SK-N-SH (cell line): ENCODE data around the gene CLCN2. TPM values are rescaled to one million over a fixed set of nuclear protein-coding genes. Genes with fewer than 3 reads are reported as not detected.

Experiments used
- CTCF ChIA-PET: fragments of 300-600, 350-600 bp; formaldehyde crosslinking; extraction: SDS; loops from one replicate; lab custom pipeline; 2021; lab: Yijun Ruan, JAX
- POLR2A ChIA-PET: fragments of 350-600 bp; sonication (Branson Sonifier 250); formaldehyde crosslinking; extraction: SDS; loops from one replicate; lab custom pipeline; 2020; ENCODE audit warnings: antibody characterized with exemption, inconsistent platforms; lab: Yijun Ruan, JAX
- DNase-seq: peaks from one replicate; pipeline ENCODE4 v3.0.0; 2012
- H2AFZ ChIP-seq: fragments of 200-600 bp; sonication (generic); 2 replicates; pipeline ENCODE4 v1.8.1; 2016; ENCODE audit warnings: antibody characterized with exemption, mild to moderate bottlenecking, low read depth
- H3F3A ChIP-seq: fragments of 200-600 bp; sonication (generic); replicated peaks from 2 replicates; pipeline ENCODE3; 2016; ENCODE audit warnings: antibody characterized with exemption, mild to moderate bottlenecking; ENCODE audit not compliant: insufficient read depth
- H3K27ac ChIP-seq, 2 experiments: fragments of 200-500 bp in 1 of 2; fragments of 200-600 bp in 1 of 2; sonication (Bioruptor generic) in 1 of 2; sonication (generic), shearing (Covaris generic) in 1 of 2; 2 replicates each; pipeline versions ENCODE4 v1.5.1 to v1.6.1; 2014 to 2016; ENCODE audit warnings: low read depth in 2 of 2, inconsistent platforms in 1 of 2, low read length in 1 of 2, mild to moderate bottlenecking in 1 of 2, mixed read lengths in 1 of 2
- H3K27me3 ChIP-seq: fragments of 200-600 bp; sonication (generic), shearing (Covaris generic); 2 replicates; pipeline ENCODE4 v1.6.1; 2016; ENCODE audit warnings: mixed run types; ENCODE audit not compliant: insufficient read depth
- H3K36me3 ChIP-seq, 2 experiments: fragments of 200-500 bp in 1 of 2; fragments of 200-600 bp in 1 of 2; sonication (Bioruptor generic) in 1 of 2; sonication (generic) in 1 of 2; replicated peaks in 1 of 2; 2 replicates each; pipeline versions ENCODE3 to v1.5.1; 2014 to 2016; ENCODE audit warnings: low read length in 1 of 2, mild to moderate bottlenecking in 1 of 2; ENCODE audit not compliant: insufficient read depth in 2 of 2, control insufficient read depth in 1 of 2
- H3K4me1 ChIP-seq, 2 experiments: fragments of 200-500 bp in 1 of 2; fragments of 200-600 bp in 1 of 2; sonication (Bioruptor generic) in 1 of 2; sonication (generic), shearing (Covaris generic) in 1 of 2; 2 replicates each; pipeline versions ENCODE4 v1.5.1 to v1.6.1; 2014 to 2016; ENCODE audit warnings: low read depth in 1 of 2, low read length in 1 of 2, mixed run types in 1 of 2; ENCODE audit not compliant: insufficient read depth in 2 of 2, control insufficient read depth in 1 of 2
- H3K4me2 ChIP-seq: fragments of 200-600 bp; sonication (generic), shearing (Covaris generic); 2 replicates; pipeline ENCODE4 v1.6.1; 2017; ENCODE audit warnings: mixed run types
- H3K4me3 ChIP-seq, 2 experiments: fragments of 200-500 bp in 1 of 2; fragments of 200-600 bp in 1 of 2; sonication (Bioruptor generic) in 1 of 2; sonication (generic), shearing (Covaris generic) in 1 of 2; 2 replicates each; pipeline versions ENCODE4 v1.5.1 to v1.8.1; 2014 to 2016; ENCODE audit warnings: low read depth in 2 of 2, inconsistent platforms in 1 of 2, low read length in 1 of 2, mild to moderate bottlenecking in 1 of 2, mixed read lengths in 1 of 2, moderate library complexity in 1 of 2
- H3K79me2 ChIP-seq: fragments of 200-600 bp; sonication (generic); 2 replicates; pipeline ENCODE4 v1.8.1; 2017; ENCODE audit warnings: mild to moderate bottlenecking; ENCODE audit not compliant: insufficient read depth
- H3K9ac ChIP-seq: fragments of 200-600 bp; sonication (generic); 2 replicates; pipeline ENCODE4 v1.6.1; 2017; ENCODE audit warnings: mixed run types
- H3K9me2 ChIP-seq: fragments of 200-600 bp; sonication (generic); 2 replicates; pipeline ENCODE4 v1.6.1; 2017; ENCODE audit warnings: mixed run types
- H3K9me3 ChIP-seq: fragments of 200-600 bp; sonication (generic); 2 replicates; pipeline ENCODE4 v1.6.1; 2017; ENCODE audit warnings: mixed run types, mild to moderate bottlenecking, moderate library complexity
- H4K20me1 ChIP-seq: fragments of 200-600 bp; sonication (generic); 2 replicates; pipeline ENCODE4 v1.6.1; 2017; ENCODE audit warnings: mild to moderate bottlenecking, mixed run types; ENCODE audit not compliant: insufficient read depth
- CHD2 ChIP-seq: fragments of 150-350 bp; IDR thresholded peaks from 2 replicates; pipeline ENCODE4 v1.6.1; 2018; ENCODE audit warnings: low read length; ENCODE audit not compliant: partially characterized antibody
- CTCF ChIP-seq: fragments of 200-600 bp; sonication (generic); IDR thresholded peaks from 2 replicates; pipeline ENCODE4 v1.6.1; 2017; ENCODE audit warnings: antibody characterized with exemption, mild to moderate bottlenecking, moderate library complexity
- ELF1 ChIP-seq: IDR thresholded peaks from 2 replicates; pipeline ENCODE4 v1.4.0; 2012
- EZH2phosphoT487 ChIP-seq: fragments of 200-600 bp; sonication (generic); IDR thresholded peaks from 2 replicates; pipeline ENCODE4 v1.6.1; 2017; ENCODE audit warnings: low read depth, mixed run types, mild to moderate bottlenecking, antibody characterized with exemption, moderate library complexity, borderline replicate concordance
- FOXM1 ChIP-seq: IDR thresholded peaks from 2 replicates; pipeline ENCODE4 v1.4.0; 2012; ENCODE audit warnings: low read depth, mild to moderate bottlenecking
- GATA2 ChIP-seq: sonication (generic); formaldehyde crosslinking; IDR thresholded peaks from 2 replicates; pipeline ENCODE4 v1.5.0; 2020; ENCODE audit warnings: mild to moderate bottlenecking, missing genetic modification reagents
- JUND ChIP-seq: IDR thresholded peaks from 2 replicates; pipeline ENCODE4 v1.4.0; 2012
- MXI1 ChIP-seq: IDR thresholded peaks from 2 replicates; pipeline ENCODE4 v1.6.1; 2012; ENCODE audit warnings: mild to moderate bottlenecking, low read depth, low read length, improper control_type of control experiment
- NRF1 ChIP-seq: IDR thresholded peaks from 2 replicates; pipeline ENCODE4 v1.6.1; 2012; ENCODE audit warnings: low read depth, mild to moderate bottlenecking, low read length
- PBX3 ChIP-seq: IDR thresholded peaks from 2 replicates; pipeline ENCODE4; 2012
- RAD21 ChIP-seq: IDR thresholded peaks from 2 replicates; pipeline ENCODE4 v1.6.1; 2012; ENCODE audit warnings: mild to moderate bottlenecking, low read length
- RFX5 ChIP-seq: IDR thresholded peaks from 2 replicates; pipeline ENCODE4 v1.6.1; 2012; ENCODE audit warnings: mild to moderate bottlenecking, improper control_type of control experiment, low read length
- SMC3 ChIP-seq: IDR thresholded peaks from 2 replicates; pipeline ENCODE4 v1.6.1; 2012; ENCODE audit warnings: low read depth, low read length, improper control_type of control experiment
- TAF1 ChIP-seq: IDR thresholded peaks from 2 replicates; pipeline ENCODE4 v1.6.1; 2012; ENCODE audit warnings: low read depth, mild to moderate bottlenecking, low read length, moderate library complexity, borderline replicate concordance
- USF2 ChIP-seq: fragments of 150-350 bp; IDR thresholded peaks from 2 replicates; pipeline ENCODE4 v1.6.1; 2017; ENCODE audit warnings: antibody characterized with exemption, low read length, low read depth, borderline replicate concordance
- YY1 ChIP-seq: IDR thresholded peaks from 2 replicates; pipeline ENCODE4 v1.4.0; 2012; ENCODE audit warnings: low read depth, mild to moderate bottlenecking
- WGBS: methylation state at CpG from one replicate; pipeline ENCODE4 v1.1.6; 2017; ENCODE audit warnings: low lambda C conversion rate; 5-methylcytosine and 5-hydroxymethylcytosine counted together
- polyA plus RNA-seq, 3 experiments: library from polyadenylated mRNA; depleted of rRNA; stranded (reverse); fragments of >200 nt; gene quantifications; 2 replicates each; pipeline ENCODE4 v1.2.3, GENCODE V29; 2012
- TF ChIP-seq, protein P1 (sequence below): fragments of 150-350 bp; IDR thresholded peaks from 2 replicates; pipeline ENCODE4 v1.6.1; 2016; ENCODE audit warnings: mild to moderate bottlenecking, low read depth, low read length

Gene CLCN2
- polyA plus RNA-seq, 1 of the 3 experiments (the other 2 are of a cell fraction) = 9.1 TPM

GRCh38 chr3:184389384-184389783 is 28.0 kb upstream of the CLCN2 start:
- Histone ChIP-seq H3K4me2 (no peak overlapping the region), H3K27ac (no peak overlapping the region), H3K27me3 (no peaks in the 10 kb centered on the region), H2AFZ (no peak overlapping the region)
- DNase-seq = no peak
- POLR2A ChIA-PET = no interaction called here
- TF ChIP-seq JUND (no peak), NRF1 (no peak), GATA2 (CRISPR knock-in tag) (no peak), TAF1 (no peak), CTCF (no peak), FOXM1 (no peak), SMC3 (no peak), USF2 (no peak), RFX5 (no peak), ELF1 (no peak), MXI1 (no peak), EZH2phosphoT487 (no peak), RAD21 (no peak), PBX3 (no peak), CHD2 (no peak), YY1 (no peak)
- TF ChIP-seq, protein P1, sequence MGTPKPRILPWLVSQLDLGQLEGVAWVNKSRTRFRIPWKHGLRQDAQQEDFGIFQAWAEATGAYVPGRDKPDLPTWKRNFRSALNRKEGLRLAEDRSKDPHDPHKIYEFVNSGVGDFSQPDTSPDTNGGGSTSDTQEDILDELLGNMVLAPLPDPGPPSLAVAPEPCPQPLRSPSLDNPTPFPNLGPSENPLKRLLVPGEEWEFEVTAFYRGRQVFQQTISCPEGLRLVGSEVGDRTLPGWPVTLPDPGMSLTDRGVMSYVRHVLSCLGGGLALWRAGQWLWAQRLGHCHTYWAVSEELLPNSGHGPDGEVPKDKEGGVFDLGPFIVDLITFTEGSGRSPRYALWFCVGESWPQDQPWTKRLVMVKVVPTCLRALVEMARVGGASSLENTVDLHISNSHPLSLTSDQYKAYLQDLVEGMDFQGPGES = no peak
- TF ChIP-seq, all 33 proteins: peak for 0
- H3K9me3 ChIP-seq = no peaks in the 10 kb centered on the region
- H3K9me2 ChIP-seq = no peaks in the 10 kb centered on the region
- H3F3A ChIP-seq = no peaks in the 10 kb centered on the region
- H3K36me3 ChIP-seq = no peaks in the 10 kb centered on the region
- CTCF ChIA-PET = interaction anchor here (1.3 to 3.0 kb wide), 2 partner anchors 17 to 124 kb away, joined by 4 to 21 read pairs; no protein-coding TSS in a partner anchor
- H3K4me3 ChIP-seq = no peak overlapping the region
- 57% methylated on average over 5 of the region's 5 CpGs for WGBS
- H3K79me2 ChIP-seq = no peaks in the 10 kb centered on the region
- no peaks in the 10 kb centered on the region for H4K20me1 ChIP-seq
- H3K9ac ChIP-seq = no peak overlapping the region
- no peaks in the 10 kb centered on the region for H3K4me1 ChIP-seq
